Measurements from ENCODE around the gene RIOK1. TPM values are rescaled to one million over a fixed set of nuclear protein-coding genes. Genes with fewer than 3 reads are reported as not detected.

Gene RIOK1
- total and polyA plus RNA-seq, 2 of the 8 experiments (the other 6 are each of a cell fraction or from before 2014, with no cell fraction given) = 11.8 to 26.9 TPM

- DNase-seq (ENCODE audit: low read depth in 1 of 2, low spot score in 2 of 2) (peak in 1 of 2 experiments; percentile 8), FAIRE-seq (no peak)
- no peaks in the 10 kb centered on the region for H3K23me2 ChIP-seq (ENCODE audit: low read depth, low read length)
- no peaks in the 10 kb centered on the region for H3K36me3 ChIP-seq (ENCODE audit: control insufficient read depth in 2 of 4, insufficient read depth in 4 of 4, low read length in 3 of 4)
- no peaks in the 10 kb centered on the region for H3K79me1 ChIP-seq (ENCODE audit: low read depth, low read length)
- H3K23ac ChIP-seq (ENCODE audit: insufficient read length) = no peak overlapping the region
- H4K20me1 ChIP-seq (replicated peaks in 1 of 2; ENCODE audit: control insufficient read depth in 1 of 2, insufficient read depth in 2 of 2, low read length in 2 of 2) = no peaks in the 10 kb centered on the region
- no peaks in the 10 kb centered on the region for H3K79me2 ChIP-seq (ENCODE audit: control insufficient read depth in 1 of 2, insufficient read depth in 2 of 2, low read length in 2 of 2)
- CTCF ChIA-PET (ENCODE audit: partially characterized antibody) = interaction anchor here (1.3 to 1.9 kb wide), 2 partner anchors 13 to 21 kb away, joined by 3 to 4 read pairs; no protein-coding TSS in a partner anchor
- H2AK5ac ChIP-seq (ENCODE audit: low read depth, low read length) = no peak overlapping the region
- H3K14ac ChIP-seq (ENCODE audit: insufficient read length) = no peak overlapping the region
- no peak overlapping the region for H3K4me3 ChIP-seq (ENCODE audit: extremely low read depth in 1 of 4, insufficient read depth in 2 of 4, low read depth in 3 of 4, low read length in 4 of 4)
- no peak overlapping the region for H2BK5ac ChIP-seq (ENCODE audit: low read depth, low read length)
- no peak overlapping the region for H3K4ac ChIP-seq (replicated peaks; ENCODE audit: insufficient read length, low read depth, low read length)
- H3K27me3 ChIP-seq (replicated peaks in 1 of 4; ENCODE audit: control insufficient read depth in 3 of 4, extremely low read depth in 1 of 4, insufficient read depth in 3 of 4, low read length in 3 of 4) = no peaks in the 10 kb centered on the region
- no peak overlapping the region for H2BK12ac ChIP-seq (ENCODE audit: low read depth, low read length)
- H3K4me1 ChIP-seq (replicated peaks in 1 of 4; ENCODE audit: control insufficient read depth in 3 of 4, insufficient read depth in 4 of 4, low read length in 3 of 4) = peaks cover 0 to 3% (median 0%) of the 10 kb centered on the region in 4 experiments; a peak in 2 of 7 replicates
- H4K91ac ChIP-seq (replicated peaks; ENCODE audit: insufficient read length, low read length) = no peak overlapping the region
- H3K4me2 ChIP-seq (ENCODE audit: insufficient read depth in 1 of 2, low read depth in 2 of 2, low read length in 2 of 2) = no peak overlapping the region
- no peak overlapping the region for H3K56ac ChIP-seq (replicated peaks; ENCODE audit: insufficient read length, low read depth, low read length)
- 79% methylated on average over 13 of the region's 13 CpGs; no CpG with 5 or more reads in 1 of the 2 experiments for WGBS, 2 experiments (ENCODE audit: extremely low coverage in 1 of 2, insufficient coverage in 1 of 2, insufficient read length in 1 of 2, insufficient replicate concordance in 2 of 2, low coverage in 1 of 2, low lambda C conversion rate in 2 of 2, missing lambda C conversion rate in 1 of 2)
- no peak overlapping the region for H2BK120ac ChIP-seq (replicated peaks; ENCODE audit: low read depth, low read length)
- no peak overlapping the region for H3K27ac ChIP-seq (ENCODE audit: low read depth, low read length)
- H3K18ac ChIP-seq (ENCODE audit: extremely low read depth, low read length) = no peak overlapping the region
- no peak overlapping the region for H4K8ac ChIP-seq (ENCODE audit: extremely low read depth, insufficient read depth, low read length)
- no peak overlapping the region for H2BK15ac ChIP-seq (ENCODE audit: low read length)
- no peak overlapping the region for H2BK20ac ChIP-seq (ENCODE audit: low read length)
- H3K9me3 ChIP-seq (ENCODE audit: insufficient read depth in 2 of 2, low read depth in 1 of 2, low read length in 1 of 2) = no peaks in the 10 kb centered on the region
- POLR2A ChIA-PET (ENCODE audit: partially characterized antibody) = no interaction called here
- no peak overlapping the region for H3K9ac ChIP-seq (replicated peaks in 1 of 4; ENCODE audit: extremely low read depth in 1 of 4, low read depth in 3 of 4, low read length in 3 of 4)
- no peak overlapping the region for H4K5ac ChIP-seq (ENCODE audit: insufficient read length, low read depth, low read length)
- H2AFZ ChIP-seq (ENCODE audit: low read length) = no peak overlapping the region
- TF ChIP-seq MAX (IDR thresholded peaks at IDR 0.05) = no peak
- TF ChIP-seq TEAD4 (IDR thresholded peaks at IDR 0.05; ENCODE audit: low read depth, low read length) = no peak
- no peak for TF ChIP-seq CHD1 (IDR thresholded peaks at IDR 0.05; ENCODE audit: low read depth, low read length)
- TF ChIP-seq ASH2L (IDR thresholded peaks at IDR 0.05; ENCODE audit: low read length) = no peak
- no peak for TF ChIP-seq FOSL1 (IDR thresholded peaks at IDR 0.05; ENCODE audit: insufficient read depth, low read depth, low read length)
- TF ChIP-seq RAD21 (IDR thresholded peaks at IDR 0.05 in 1 of 2, conservative IDR thresholded peaks at IDR 0.05 in 1 of 2; ENCODE audit: low read depth in 2 of 2, low read length in 2 of 2) = no peak
- no peak for TF ChIP-seq SIN3A (conservative IDR thresholded peaks at IDR 0.05 in 1 of 2, IDR thresholded peaks at IDR 0.05 in 1 of 2; ENCODE audit: low read depth in 1 of 2, low read length in 2 of 2)
- no peak for TF ChIP-seq ATF3 (IDR thresholded peaks at IDR 0.05; ENCODE audit: insufficient read depth, low read depth, low read length)
- no peak for TF ChIP-seq CHD2 (IDR thresholded peaks at IDR 0.05; ENCODE audit: low read length)
- no peak for TF ChIP-seq RFX5 (IDR thresholded peaks at IDR 0.05; ENCODE audit: borderline replicate concordance, low read depth, low read length)
- TF ChIP-seq RXRA (IDR thresholded peaks at IDR 0.05; ENCODE audit: insufficient read depth, low read depth, low read length) = no peak
These were observed 77.6 kb downstream of the RIOK1 start for GRCh38 chr6:7467007-7467897.

Data from H1 (cell line).